Measurements from ENCODE around the gene OBP2A.

OBP2A gene

GRCh38 chr9:135579356-135579755 is 33.4 kb downstream of the OBP2A start:
- no peak for DNase-seq (ENCODE audit: low spot score)

DNA sequence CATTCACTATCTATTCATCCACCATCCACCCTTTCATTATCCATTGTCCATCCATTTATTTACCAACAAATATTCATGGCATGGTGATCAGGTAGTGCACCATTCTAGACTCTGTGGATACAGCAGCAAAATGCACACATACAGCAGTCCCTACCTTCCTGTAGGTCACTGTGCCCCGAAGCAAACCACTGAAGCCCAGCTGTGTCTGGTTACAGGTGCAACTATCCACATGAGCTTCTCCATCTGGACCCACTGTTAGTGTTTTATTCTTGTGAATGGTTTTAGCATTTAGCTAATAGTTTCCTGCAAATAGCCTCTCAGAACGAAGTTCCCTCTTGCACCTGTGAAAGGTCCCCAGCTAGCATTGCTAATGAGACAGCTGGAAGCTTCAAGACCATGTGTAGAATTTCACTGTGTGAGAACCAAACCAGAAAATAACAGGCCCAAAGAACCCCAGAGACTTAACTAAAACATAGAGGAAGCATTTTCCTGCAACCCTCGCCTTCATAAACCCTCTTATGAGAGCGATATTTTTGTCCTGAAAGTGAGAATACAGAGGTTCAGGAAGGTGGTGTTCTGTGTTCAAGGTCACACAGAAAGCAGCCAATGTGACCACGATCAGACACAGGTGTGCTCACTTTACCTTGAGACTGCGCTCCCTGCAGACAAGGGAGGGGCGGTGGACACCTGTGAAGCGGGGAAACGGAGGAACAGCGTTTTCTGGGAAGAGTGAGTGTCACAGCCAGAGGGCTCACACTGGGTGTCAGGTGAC is 34.1 kb downstream of the OBP2A start:
- no peak for DNase-seq (ENCODE audit: low spot score)

- DNase-seq (ENCODE audit: low spot score), result no peak
Measured at GRCh38 chr9:135580664-135581380, 34.9 kb downstream of the OBP2A start.

GRCh38 chr9:135581636-135582426 is 35.9 kb downstream of the OBP2A start:
- no peak for DNase-seq (ENCODE audit: low spot score)

- no peak for DNase-seq (ENCODE audit: low spot score)
Measured at GRCh38 chr9:135582541-135582940, 36.6 kb downstream of the OBP2A start.

DNA sequence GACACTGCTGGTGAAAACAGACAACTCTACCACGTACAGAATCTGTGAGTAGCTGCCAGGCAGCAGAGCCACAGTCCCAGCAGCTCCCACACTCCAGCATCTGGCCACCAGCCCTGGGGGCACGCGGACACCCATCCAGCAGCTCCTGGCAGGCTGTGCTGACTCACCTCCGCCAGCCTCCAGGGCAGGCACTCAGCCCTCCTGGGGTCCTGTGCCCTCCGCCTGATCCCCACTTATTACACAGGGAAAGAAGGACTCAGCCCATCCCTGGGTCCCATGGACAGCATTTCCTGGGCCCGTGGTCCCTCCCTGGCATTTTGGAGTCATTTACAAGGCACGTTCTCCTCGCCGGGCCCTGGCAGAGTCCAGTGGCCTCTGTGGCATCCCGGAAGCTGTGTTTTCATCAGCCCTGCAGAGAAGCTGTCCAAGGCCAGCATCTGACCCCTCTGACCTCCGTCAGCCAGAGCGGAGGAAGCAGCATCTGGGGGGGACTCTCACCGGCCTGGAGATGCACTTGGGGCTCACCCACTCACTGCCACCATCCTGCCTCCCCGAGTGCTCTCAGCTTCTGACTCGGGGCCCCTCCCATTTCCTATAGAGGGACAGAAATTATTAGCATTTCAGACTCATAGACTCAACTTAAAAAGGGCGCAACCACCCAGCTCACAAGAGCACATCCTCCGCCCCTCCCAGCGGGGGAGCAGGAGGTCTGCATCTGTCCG is 37.2 kb downstream of the OBP2A start:
- DNase-seq (ENCODE audit: low spot score), result no peak

GRCh38 chr9:135583688-135584011 is 37.7 kb downstream of the OBP2A start:
- DNase-seq (ENCODE audit: low spot score), result no peak

DNA sequence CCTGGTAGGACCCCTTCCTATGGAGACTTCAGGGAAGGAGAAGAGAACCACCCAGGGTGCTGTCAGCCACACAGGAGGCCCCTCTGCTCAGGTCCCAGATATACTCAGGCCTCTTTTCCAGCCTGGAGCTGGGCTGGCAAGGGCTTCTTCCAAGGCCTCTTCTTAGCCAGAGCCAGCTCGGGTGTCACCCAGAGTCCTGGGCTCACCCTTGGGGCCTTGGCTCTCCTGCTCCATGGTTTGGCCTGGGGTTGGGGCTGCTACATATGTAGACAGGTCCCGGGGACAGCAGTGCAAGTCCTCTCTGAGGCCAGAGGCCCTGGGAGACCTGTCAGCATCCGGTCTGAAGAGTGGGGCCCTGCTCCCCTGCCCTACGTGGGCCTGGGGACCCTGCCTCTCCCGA is 38.4 kb downstream of the OBP2A start:
- DNase-seq (ENCODE audit: low spot score), result no peak

DNA sequence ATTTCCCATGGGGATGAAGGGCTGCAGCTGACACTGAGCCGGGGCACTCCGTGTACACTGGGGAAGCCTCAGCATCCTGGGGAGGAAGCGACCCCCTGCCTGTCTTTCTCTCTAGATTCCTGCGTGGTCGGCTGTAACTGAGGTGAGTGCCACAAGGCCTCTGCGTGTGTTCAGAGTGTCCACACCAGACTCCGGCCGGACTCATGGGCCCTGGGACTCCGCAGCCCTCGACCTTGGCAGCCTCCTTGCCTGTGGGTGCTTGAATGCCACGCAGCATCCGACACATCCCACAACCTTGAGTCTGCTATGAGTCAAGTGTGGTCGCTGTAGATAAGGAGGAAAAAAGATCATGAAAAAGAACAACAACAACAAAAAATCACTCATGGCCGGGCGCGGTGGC is 39.0 kb downstream of the OBP2A start:
- DNase-seq (ENCODE audit: low spot score), result no peak

GRCh38 chr9:135586601-135587109 is 40.7 kb downstream of the OBP2A start:
- no peak for DNase-seq (ENCODE audit: low spot score)

DNA sequence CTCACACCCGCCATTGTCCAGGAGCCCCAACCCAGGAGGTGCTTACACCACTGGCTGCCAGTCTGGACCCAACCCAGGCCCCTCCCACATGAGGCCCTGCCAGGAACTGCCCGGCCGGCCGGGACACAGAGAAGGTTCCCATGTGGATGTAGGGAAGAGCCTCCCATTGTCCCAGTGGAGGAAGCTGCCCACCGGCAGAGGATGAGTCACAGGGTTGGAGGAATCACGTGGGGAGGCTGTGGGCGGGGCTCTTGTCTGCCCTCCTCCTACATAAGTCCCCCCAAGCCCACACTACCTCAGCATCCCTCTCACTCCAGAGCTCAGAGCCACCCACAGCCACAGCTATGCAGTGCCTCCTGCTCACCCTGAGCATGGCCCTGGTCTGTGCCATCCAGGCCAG is 41.7 kb downstream of the OBP2A start:
- DNase-seq (ENCODE audit: low spot score), result no peak

GRCh38 chr9:135588371-135588770 is 42.4 kb downstream of the OBP2A start:
- no peak for DNase-seq (ENCODE audit: low spot score)

GRCh38 chr9:135588886-135589595 is 43.1 kb downstream of the OBP2A start:
- no peak for DNase-seq (ENCODE audit: low spot score)

GRCh38 chr9:135589596-135590485 is 43.9 kb downstream of the OBP2A start:
- DNase-seq (ENCODE audit: low spot score), result no peak

DNA sequence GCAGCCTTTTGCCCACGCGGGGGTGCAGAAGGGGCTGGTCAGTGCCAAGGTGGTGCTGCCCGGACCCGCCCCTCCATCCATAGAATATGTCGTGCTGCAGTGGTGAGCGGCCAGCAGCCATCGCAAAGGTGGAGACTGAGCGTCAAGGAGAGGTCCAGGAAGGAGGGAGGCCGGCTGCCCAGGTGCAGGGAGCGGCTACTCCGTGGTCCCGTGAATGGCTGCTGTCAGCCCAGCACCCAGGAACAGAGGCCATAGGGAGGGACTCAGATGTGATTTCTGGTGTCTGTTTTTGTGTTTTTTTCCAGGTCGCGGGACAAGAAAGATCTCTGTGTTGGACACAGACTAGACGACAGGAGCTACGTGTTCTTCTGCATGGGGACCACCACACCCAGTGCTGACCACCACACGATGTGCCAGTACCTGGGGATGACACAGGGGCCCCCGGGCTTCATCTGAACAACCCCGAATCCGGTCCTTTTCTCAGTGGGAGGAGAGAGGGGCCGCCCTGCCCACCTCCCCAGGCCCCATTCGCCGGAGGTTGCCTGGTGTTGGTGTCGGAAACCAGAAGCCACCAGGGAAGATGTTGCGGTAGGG is 44.7 kb downstream of the OBP2A start:
- DNase-seq (ENCODE audit: low spot score), result no peak

DNA sequence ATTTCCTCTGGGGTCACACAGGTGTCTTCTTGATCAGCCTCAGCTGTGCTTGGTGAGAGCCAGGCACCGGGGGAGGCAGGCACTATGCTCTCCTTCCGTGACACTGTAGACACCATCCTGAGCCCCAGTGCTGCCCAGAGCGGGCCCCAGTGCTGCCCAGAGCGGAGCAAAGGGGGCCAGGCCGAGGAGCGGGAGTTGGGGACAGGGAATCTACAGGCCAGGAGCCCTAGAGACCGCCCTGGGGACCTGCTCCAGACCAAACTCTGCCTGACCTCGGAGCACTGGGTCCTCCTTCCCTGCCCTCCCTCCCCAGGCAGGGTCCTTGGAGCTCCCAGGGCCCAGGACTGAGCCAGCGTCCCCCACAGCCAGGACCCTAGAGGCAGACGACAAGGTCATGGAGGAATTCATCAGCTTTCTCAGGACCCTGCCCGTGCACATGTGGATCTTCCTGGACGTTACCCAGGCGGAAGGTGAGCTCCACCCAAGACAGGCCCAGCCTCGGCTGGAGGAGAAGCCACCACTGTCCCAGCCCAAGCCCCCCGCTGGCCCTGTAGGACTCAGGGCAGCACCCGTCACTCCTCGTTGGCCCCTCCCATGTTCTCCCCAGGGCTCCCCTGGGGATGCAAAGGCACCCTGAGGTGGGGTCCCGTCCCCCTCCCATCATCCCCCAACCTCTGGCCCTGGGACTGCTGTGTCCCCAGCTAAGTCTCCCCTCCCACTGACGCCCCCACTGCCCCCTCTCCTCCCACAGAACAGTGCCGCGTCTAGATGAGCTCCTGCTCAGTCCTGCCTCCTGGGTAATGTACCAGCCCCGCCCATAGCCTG is 45.8 kb downstream of the OBP2A start:
- DNase-seq (ENCODE audit: low spot score), result no peak

GRCh38 chr9:135592331-135592590 is 46.3 kb downstream of the OBP2A start:
- DNase-seq (ENCODE audit: low spot score), result no peak

GRCh38 chr9:135592625-135593024 is 46.7 kb downstream of the OBP2A start:
- no peak for DNase-seq (ENCODE audit: low spot score)

DNA sequence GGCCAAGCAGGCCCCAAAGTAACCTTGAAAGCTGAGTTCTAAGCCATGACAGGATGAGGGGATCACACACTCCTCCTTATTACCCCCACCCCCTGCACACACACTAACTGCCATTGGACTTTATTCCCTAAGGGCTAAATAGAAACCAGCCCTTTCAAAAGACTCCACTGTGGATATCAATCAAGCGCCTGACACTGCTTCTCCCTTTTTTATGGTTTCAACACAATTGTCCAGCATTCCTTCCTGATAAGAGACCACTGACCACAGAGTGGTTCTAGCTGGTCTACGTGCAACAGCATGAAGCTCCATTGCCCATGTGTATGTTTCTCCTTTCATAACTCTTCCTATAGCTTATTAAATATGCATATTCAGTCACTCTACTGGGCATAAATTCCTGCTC is 50.3 kb downstream of the OBP2A start:
- no peak for DNase-seq (ENCODE audit: low spot score)

All from AG08396 (cell line).